Measurements from ENCODE around the gene ST6GALNAC2.

Gene ST6GALNAC2

GRCh38 chr17:76585649-76586593 lies at the start of gene ST6GALNAC2:
Gene ST6GALNAC2, minus strand, starts transcription at chr17:76585860. Its CDS starts 52 bp downstream, at chr17:76585808.
- peak within 1 kb of the TSS; percentile 63 for H3K4me3 ChIP-seq (ENCODE audit: low read depth, low read length)
- H3K9me3 ChIP-seq (ENCODE audit: control insufficient read depth, low read length) = no peaks in the 10 kb centered on the region
- H3K27ac ChIP-seq = no peak within 1 kb of the TSS
- TF ChIP-seq CTCF (IDR thresholded peaks at IDR 0.05) = no peak
- no peaks in the 10 kb centered on the region for H3K36me3 ChIP-seq (ENCODE audit: control insufficient read depth, insufficient read depth, low read length)
- H3K4me2 ChIP-seq (ENCODE audit: low read length) = peak within 1 kb of the TSS; percentile 95
- H3K27me3 ChIP-seq (ENCODE audit: control insufficient read depth, insufficient read depth, low read length) = no peaks in the 10 kb centered on the region
- H2AFZ ChIP-seq = peak within 1 kb of the TSS; percentile 68
- H3K9ac ChIP-seq = no peak within 1 kb of the TSS
- H3K4me1 ChIP-seq = no peaks in the 10 kb centered on the region
- no peaks in the 10 kb centered on the region for H3K79me2 ChIP-seq

GRCh38 chr17:76635039-76635438 lies 49.4 kb upstream of the ST6GALNAC2 start:
- Histone ChIP-seq H3K27me3 (ENCODE audit: control insufficient read depth, insufficient read depth, low read length) (no peaks in the 10 kb centered on the region), H3K79me2 (no peaks in the 10 kb centered on the region), H2AFZ (no peak overlapping the region), H3K27ac (no peak overlapping the region), H3K4me2 (ENCODE audit: low read length) (no peak overlapping the region), H3K4me3 (ENCODE audit: low read depth, low read length) (no peak overlapping the region), H3K9ac (no peak overlapping the region), H3K9me3 (ENCODE audit: control insufficient read depth, low read length) (no peaks in the 10 kb centered on the region), H3K36me3 (ENCODE audit: control insufficient read depth, insufficient read depth, low read length) (no peaks in the 10 kb centered on the region), H3K4me1 (peaks cover 4% of the 10 kb centered on the region)
- no peak for TF ChIP-seq CTCF (IDR thresholded peaks at IDR 0.05)

GRCh38 chr17:76633628-76634328 lies 48.1 kb upstream of the ST6GALNAC2 start:
- H3K79me2 ChIP-seq = no peaks in the 10 kb centered on the region
- no peak overlapping the region for H3K27ac ChIP-seq
- no peaks in the 10 kb centered on the region for H3K36me3 ChIP-seq (ENCODE audit: control insufficient read depth, insufficient read depth, low read length)
- no peak overlapping the region for H3K4me3 ChIP-seq (ENCODE audit: low read depth, low read length)
- no peaks in the 10 kb centered on the region for H3K27me3 ChIP-seq (ENCODE audit: control insufficient read depth, insufficient read depth, low read length)
- peaks cover 4% of the 10 kb centered on the region for H3K4me1 ChIP-seq
- TF ChIP-seq CTCF (IDR thresholded peaks at IDR 0.05) = no peak
- no peak overlapping the region for H3K4me2 ChIP-seq (ENCODE audit: low read length)
- no peak overlapping the region for H2AFZ ChIP-seq
- no peak overlapping the region for H3K9ac ChIP-seq
- H3K9me3 ChIP-seq (ENCODE audit: control insufficient read depth, low read length) = no peaks in the 10 kb centered on the region

GRCh38 chr17:76631821-76632565 lies 46.3 kb upstream of the ST6GALNAC2 start:
- H3K27me3 ChIP-seq (ENCODE audit: control insufficient read depth, insufficient read depth, low read length) = no peaks in the 10 kb centered on the region
- H3K4me3 ChIP-seq (ENCODE audit: low read depth, low read length) = no peak overlapping the region
- no peak overlapping the region for H3K9ac ChIP-seq
- H3K27ac ChIP-seq = no peak overlapping the region
- peak overlapping the region; percentile 60 for H2AFZ ChIP-seq
- no peaks in the 10 kb centered on the region for H3K9me3 ChIP-seq (ENCODE audit: control insufficient read depth, low read length)
- no peaks in the 10 kb centered on the region for H3K79me2 ChIP-seq
- no peak overlapping the region for H3K4me2 ChIP-seq (ENCODE audit: low read length)
- peaks cover 4% of the 10 kb centered on the region for H3K4me1 ChIP-seq
- TF ChIP-seq CTCF (IDR thresholded peaks at IDR 0.05) = no peak
- no peaks in the 10 kb centered on the region for H3K36me3 ChIP-seq (ENCODE audit: control insufficient read depth, insufficient read depth, low read length)

Measured in parathyroid adenoma (tissue), 2 donors.